NCI-H1930 (cell line): ENCODE data around the gene FBXW2.
A peak's percentile ranks its signal among the peaks of the same experiment; 100 is the strongest.

Source experiments
- DNase-seq, 2 experiments: peaks; one replicate each; lab custom pipeline; 2025; lab: John Stamatoyannopoulos, UW

Gene FBXW2

DNA sequence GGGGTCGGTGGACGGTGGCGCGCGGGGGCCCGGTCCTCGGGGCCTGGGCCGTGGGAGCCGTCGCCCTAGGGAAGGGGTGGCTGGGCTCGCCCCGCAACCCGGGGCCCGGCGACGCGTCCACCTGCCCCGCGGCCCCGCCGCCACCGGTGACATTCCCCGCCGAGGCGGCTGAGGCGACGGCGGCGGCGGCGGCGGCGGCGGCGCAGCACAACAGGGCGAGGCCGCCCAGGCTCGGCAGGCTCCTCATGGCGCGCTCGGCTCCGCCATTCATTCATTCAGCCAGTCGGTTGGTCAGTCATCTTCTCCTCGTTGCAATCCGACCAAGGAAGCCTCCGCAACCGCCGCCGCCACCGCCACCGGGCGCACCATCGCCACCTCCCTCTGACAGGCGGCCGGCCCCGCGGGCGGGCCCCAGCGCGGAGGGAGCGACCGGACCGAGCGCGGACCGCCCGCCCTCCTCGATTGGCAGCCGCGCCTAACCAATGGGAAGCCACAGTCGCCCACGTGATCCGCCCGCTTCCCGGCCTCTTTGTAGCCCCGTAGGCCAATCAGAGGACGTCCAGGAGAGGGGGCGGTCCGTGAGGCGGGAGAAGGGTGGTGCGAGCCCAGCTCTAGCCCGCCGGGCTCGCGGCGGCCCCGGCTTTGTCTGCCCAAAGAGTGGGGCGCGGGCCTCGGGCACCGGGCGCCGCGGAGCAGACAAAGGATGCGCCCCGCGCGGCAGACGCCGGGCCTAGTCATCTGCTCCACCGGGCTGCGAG lies 78.9 kb downstream of the FBXW2 start, which contains the start of gene MEGF9:
MEGF9 (minus strand) TSS at position 383 of the 758 bp plus-strand sequence; CDS start at position 271, 112 bp downstream.
- DNase-seq = peak; percentile 94

DNA sequence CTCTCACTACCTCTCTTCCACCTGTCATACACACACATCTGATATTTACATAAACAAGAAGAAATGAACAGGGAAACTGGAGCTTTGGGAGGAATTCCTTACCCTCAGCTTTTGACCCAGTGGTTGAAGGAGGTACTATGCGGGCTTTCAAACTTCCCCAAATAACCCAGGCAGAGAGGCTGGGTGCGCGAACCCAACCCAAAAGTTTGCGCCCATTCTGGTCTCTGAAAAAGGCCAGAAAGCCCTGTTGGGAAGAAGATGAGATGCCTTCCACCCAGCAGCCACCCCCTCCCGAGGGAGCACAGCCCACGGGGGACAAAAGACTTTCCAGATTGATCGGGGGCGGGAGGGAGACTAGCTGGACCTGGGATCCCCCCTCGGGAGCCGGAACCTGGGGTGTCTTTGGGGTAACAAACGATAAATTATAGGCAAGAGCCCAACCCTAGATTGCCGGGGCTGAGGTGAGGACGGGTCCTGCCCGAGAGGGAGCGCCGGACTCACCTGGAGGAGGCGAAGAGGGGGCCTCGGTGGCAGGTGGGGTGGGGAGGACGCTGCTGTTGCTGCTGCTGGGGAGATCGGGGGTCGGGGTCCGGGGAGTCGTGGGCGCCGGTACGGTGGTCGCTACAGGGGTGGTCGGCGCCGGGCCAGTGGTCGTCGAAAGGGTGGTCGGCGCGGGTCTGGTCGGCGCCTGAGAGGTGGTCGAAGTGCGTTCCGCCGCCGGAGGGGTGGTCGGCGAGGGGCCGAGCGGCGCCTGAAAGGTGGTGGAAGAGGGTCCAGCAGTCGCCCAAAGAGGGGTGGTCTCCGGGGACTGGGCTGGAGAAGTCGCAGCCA lies 79.7 kb downstream of the FBXW2 start:
- no peak for DNase-seq

DNA sequence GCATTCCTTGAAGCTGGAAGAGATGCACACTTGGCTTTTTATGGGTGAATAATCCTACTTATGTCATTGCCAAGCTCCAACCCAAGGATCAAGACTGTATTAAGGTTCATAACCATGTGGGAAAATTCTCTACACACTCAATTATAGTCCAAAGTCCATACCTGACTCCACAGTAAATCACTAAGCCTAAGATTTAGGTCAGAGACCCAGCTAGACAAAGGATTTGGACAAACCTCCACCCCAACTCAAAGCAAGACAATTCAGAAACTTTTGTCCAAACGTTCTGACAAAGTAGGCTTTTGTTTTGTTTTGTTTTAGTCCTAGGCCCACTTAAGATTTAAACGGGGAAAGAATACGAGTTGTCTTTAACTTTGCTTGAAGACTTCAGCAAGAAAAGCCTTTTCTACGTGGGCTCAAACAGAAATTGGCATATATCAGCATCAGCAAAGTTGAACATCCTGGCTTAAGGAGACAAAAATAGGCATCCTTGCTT lies 80.6 kb downstream of the FBXW2 start:
- DNase-seq = no peak

DNA sequence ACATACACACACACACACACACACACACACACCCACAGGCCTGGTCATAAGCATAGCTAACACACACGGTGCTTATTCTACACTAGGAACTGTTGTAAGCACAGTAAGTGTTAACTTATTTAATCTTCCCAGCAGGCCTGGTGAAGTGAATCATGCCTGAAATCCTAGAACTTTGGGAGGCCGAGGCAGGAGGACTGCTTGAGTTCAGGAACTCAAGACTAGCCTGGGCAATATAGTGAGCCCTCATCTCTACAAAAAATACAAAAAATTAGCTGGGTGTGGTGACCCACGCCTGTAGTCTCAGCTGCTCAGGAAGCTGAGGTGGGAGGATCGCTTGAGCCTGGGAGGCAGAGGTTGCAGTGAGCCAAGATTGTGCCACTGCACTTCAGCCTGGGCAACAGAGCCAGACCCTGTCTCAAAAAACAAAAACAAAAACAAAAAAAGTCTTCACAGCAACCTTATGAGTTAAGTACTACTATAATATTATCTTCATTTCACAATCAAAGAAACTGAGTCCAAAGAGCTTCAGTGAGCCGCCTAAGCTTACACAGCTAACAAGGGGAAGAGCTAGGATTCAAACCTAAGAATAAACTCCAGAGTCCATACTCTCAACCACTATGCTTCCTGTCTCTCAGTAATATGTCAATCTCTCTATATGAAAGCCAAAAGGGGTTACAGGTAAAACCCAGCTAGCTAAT lies 81.2 kb downstream of the FBXW2 start:
- DNase-seq = no peak

DNA sequence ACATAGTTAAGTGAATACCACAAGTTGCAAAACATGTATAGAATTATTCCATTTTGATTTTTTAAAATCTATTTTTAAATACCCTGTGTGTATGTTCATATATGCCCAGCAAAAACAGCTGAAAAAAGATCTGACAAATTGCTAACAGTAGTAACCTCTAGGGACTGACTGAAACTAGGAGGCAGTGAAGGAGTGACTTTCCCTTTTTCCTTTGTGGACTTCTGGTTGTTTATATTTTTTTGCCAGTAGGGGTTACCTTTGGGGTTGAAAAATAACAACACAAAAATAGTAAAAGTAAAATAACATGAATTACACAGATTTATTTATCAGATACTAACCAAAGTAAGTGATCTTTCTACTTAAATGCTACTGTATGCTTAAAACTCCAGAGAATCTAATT lies 81.9 kb downstream of the FBXW2 start:
- DNase-seq = no peak

DNA sequence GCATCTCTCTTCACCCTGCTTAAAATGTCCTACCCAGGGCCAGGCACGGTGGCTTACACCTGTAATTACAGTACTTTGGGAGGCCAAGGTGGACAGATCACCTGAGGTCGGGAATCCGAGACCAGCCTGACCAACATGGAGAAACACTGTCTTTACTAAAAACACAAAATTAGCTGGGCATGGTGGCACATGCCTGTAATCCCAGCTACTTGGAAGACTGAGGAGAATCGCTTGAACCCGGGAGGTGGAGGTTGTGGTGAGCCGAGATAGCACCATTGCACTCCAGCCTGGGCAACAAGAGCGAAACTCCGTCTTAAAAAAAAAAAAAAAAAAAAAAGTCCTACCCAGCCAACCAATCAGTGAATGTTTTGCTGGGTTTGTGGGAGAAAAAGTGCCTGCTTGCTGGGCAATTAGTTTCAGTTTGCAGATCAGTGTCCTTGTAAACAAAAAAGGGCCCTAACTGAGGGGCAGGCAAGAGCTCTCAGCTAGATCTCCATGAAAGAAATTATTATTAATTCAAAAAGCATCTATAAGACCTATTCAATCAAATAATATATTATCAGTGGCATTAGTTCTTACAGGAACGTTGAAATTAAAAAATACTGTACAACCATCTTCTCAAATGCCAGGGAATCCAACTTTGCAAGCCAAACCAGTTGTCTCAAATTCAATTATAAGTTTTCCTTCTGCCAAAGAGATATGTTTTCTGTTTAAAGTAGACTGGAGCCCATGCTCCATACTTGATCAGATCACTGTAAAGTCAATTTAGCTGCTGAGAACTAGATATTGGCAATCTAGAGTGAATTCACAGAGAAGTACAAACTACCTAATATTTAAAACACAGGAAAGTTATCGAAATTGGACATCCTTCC lies 82.9 kb downstream of the FBXW2 start:
- no peak for DNase-seq

DNA sequence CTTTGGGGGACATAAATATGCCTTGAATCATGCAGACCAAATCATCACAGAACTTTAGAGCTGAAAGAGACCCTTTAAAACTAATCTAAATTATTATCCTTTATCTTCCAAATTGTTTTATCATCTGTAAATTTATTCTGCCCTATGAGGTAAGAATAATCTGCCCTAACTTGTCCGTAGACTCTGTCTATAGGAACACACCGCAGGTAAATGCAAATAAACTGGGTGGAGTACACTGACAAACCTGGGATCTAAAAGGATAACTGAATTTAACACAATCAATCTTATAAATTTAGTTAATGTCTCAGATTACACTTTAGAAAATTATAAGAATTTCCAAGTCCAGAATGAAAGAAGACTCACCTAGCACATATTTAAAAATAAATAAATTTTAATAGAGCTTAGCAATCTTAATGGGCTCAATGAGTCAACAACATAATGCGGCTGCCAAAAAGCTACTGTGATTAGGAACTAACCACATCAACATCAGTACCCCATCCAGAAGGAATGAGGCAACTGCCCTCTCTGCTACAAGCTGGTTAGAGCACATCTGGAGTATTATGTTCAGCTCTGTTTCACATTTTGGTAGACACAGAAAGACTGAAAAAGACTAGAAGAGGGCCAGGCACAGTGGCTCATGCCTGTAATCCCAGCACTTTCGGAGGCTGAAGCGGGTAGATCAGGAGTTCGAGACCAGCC lies 84.5 kb downstream of the FBXW2 start:
- DNase-seq = no peak

DNA sequence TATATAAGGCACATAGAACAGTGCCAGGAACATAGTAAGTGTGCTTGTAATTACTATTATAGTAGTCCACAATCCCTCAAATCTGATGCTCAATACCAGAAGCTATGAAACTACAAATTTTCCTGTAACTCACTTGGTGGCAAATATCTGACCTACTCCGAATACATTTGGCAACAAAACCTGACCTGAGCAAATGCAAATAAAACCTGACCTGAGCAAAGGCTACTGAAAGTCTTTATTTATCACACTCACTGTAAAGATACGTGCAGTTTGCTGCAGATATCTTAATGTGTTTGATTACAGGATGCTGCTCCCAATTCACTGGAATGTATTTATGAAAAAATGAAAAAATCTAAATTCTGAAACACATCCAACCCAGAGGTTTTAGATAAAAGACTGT lies 86.0 kb downstream of the FBXW2 start:
- DNase-seq = no peak
